ENCODE data around the gene FMO3.

DNA sequence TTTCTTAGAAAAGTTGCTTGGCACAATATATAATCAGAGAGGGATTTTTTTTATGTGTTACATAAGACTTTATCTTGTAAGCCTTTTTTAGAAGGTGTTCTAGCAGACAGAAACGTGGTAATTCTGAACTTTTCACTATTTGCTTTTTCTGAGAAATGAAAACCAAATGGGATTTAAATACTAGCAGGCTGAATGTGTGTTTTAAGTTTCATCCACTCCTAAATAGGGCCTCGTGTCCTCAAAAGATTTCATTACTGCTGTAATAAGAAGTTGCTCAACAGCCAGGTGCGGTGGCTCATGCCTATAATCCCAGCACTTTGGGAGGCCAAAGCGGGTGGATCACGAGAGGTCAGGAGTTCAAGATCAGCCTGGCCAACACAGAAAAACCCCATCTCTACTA lies 49.7 kb downstream of the FMO3 start:
- TF ChIP-seq, protein P1, sequence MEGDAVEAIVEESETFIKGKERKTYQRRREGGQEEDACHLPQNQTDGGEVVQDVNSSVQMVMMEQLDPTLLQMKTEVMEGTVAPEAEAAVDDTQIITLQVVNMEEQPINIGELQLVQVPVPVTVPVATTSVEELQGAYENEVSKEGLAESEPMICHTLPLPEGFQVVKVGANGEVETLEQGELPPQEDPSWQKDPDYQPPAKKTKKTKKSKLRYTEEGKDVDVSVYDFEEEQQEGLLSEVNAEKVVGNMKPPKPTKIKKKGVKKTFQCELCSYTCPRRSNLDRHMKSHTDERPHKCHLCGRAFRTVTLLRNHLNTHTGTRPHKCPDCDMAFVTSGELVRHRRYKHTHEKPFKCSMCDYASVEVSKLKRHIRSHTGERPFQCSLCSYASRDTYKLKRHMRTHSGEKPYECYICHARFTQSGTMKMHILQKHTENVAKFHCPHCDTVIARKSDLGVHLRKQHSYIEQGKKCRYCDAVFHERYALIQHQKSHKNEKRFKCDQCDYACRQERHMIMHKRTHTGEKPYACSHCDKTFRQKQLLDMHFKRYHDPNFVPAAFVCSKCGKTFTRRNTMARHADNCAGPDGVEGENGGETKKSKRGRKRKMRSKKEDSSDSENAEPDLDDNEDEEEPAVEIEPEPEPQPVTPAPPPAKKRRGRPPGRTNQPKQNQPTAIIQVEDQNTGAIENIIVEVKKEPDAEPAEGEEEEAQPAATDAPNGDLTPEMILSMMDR (IDR thresholded peaks at IDR 0.05): no peak
- TF ChIP-seq POLR2A (IDR thresholded peaks at IDR 0.05): no peak
